ENCODE measurements around the gene PSG6. TPM values are rescaled to one million over a fixed set of nuclear protein-coding genes. Genes with fewer than 3 reads are reported as not detected.
"Not testable (repeated sequence)": the region's sequence is repeated elsewhere in the genome, so short reads cannot be mapped to it uniquely, and the experiment has no call there.

PSG6 gene
- polyA plus RNA-seq, 10 donors, result 0.20 to 0.80 (median 0.45) TPM; not detected in 2

- DNase-seq, result not testable (repeated sequence)
Observed at GRCh38 chr19:42853231-42853630, 64.5 kb downstream of the PSG6 start.

GRCh38 chr19:42852821-42853220, 64.9 kb downstream of the PSG6 start:
- DNase-seq, result not testable (repeated sequence)

Other genes starting within 250 kb of the PSG6 start
- 1 to 10 TPM in 2 of 10 donors, under 1 TPM in 6, not detected in 2; 0.13 to 2.4 (median 0.37) TPM for gene PSG3, start 177.4 kb downstream of the PSG6 start, polyA plus RNA-seq (ENCODE audit: insufficient read length in 10 of 10)
- under 1 TPM in 5 of 10 donors, not detected in 5; 0.15 to 0.45 (median 0.22) TPM for gene PSG8, start 152.2 kb downstream of the PSG6 start, polyA plus RNA-seq (ENCODE audit: insufficient read length in 10 of 10)
- gene PSG1, start 38.2 kb downstream of the PSG6 start, polyA plus RNA-seq (ENCODE audit: insufficient read length in 10 of 10), result 1 to 10 TPM in 4 of 10 donors, under 1 TPM in 3, not detected in 3; 0.15 to 2.1 (median 1.1) TPM
- gene PSG7, start 19.3 kb upstream of the PSG6 start, polyA plus RNA-seq (ENCODE audit: insufficient read length in 10 of 10), result 1 to 10 TPM in 1 of 10 donors, under 1 TPM in 6, not detected in 3; 0.10 to 1.8 (median 0.29) TPM
- 1 to 10 TPM in 8 of 10 donors, under 1 TPM in 2; 0.39 to 1.9 (median 1.3) TPM for gene PSG11, start 108.6 kb upstream of the PSG6 start, polyA plus RNA-seq (ENCODE audit: insufficient read length in 10 of 10)
- 1 to 10 TPM in 2 of 10 donors, under 1 TPM in 7, not detected in 1; 0.39 to 2.5 (median 0.77) TPM for gene PSG2, start 164.8 kb upstream of the PSG6 start, polyA plus RNA-seq (ENCODE audit: insufficient read length in 10 of 10)

All from muscle of back (tissue), 11 donors.